ENCODE data around the gene CKM.

DNA sequence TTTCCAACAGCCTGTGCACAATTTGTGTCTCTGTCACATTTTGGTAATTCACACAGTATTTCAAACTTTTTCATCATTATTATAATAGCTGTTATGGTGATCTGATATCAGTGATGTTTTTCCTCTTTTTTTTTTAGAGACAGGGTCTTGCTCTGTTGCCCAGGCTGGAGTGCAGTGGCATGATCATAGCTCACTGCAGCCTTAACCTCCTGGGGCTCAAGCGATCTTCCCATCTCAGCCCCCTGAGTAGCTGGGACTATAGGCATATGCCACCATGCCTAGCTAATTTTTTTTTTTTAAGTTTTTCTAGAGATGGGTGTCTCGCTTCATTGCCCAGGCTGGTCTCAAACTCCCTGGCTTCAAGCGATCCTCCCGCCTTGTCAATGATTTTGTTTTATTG, 65.8 kb downstream of the CKM start:
- TF ChIP-seq, protein P1, sequence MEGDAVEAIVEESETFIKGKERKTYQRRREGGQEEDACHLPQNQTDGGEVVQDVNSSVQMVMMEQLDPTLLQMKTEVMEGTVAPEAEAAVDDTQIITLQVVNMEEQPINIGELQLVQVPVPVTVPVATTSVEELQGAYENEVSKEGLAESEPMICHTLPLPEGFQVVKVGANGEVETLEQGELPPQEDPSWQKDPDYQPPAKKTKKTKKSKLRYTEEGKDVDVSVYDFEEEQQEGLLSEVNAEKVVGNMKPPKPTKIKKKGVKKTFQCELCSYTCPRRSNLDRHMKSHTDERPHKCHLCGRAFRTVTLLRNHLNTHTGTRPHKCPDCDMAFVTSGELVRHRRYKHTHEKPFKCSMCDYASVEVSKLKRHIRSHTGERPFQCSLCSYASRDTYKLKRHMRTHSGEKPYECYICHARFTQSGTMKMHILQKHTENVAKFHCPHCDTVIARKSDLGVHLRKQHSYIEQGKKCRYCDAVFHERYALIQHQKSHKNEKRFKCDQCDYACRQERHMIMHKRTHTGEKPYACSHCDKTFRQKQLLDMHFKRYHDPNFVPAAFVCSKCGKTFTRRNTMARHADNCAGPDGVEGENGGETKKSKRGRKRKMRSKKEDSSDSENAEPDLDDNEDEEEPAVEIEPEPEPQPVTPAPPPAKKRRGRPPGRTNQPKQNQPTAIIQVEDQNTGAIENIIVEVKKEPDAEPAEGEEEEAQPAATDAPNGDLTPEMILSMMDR (IDR thresholded peaks at IDR 0.05; ENCODE audit: low read depth, low read length), result no peak
- TF ChIP-seq EZH2phosphoT487 (IDR thresholded peaks at IDR 0.05; ENCODE audit: low read depth), result no peak

Data from OCI-LY3 (cell line).